ENCODE results near the gene NAALADL2.

NAALADL2 gene

DNA sequence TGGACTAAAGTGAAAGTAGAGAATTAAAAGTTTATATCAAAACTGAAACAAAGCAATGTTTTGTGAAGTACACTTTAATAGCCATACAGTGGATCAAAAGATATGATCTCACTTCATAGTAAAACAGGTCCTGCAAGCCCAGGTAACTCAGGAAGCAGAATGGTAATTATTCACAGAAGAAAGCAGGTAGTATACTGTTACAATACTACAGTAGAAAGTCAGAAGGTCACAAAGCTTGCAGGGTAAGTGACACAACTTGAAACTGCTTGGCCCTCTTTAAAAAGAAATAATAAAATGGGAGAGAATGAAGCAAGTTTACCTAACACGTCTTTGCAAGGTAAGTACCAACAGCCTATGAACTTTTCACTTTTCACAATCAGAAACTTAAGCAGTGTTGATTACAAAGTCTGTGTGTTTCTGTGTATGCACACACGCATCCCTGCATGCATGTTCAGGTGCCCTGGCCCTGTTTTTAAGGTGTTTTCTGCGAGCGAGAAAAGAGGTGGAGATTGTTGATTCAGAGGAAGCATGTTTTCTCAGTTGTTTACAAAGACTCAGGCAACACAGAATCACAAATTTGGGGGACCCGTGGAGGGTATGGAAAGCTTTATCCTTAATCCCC is at the start of gene NAALADL2:
Gene NAALADL2, plus strand, starts transcription at position 221 of the 622 bp plus-strand sequence.
- no peak within 1 kb of the TSS for H3K27ac ChIP-seq (ENCODE audit: low read depth, low read length)
- peaks cover 10% of the 10 kb centered on the region for H3K4me1 ChIP-seq (ENCODE audit: control insufficient read depth, insufficient read depth, low read length)
- H3K36me3 ChIP-seq (ENCODE audit: control insufficient read depth, insufficient read depth, low read length) = no peaks in the 10 kb centered on the region
- no peak within 1 kb of the TSS for H3K4me3 ChIP-seq (ENCODE audit: low read depth, low read length)
- 0 out of 2 replicates have a peak within 1 kb of the TSS, but pooled peaks have one; percentile 18 for H3K9ac ChIP-seq (ENCODE audit: low read depth, low read length)
- no peaks in the 10 kb centered on the region for H3K27me3 ChIP-seq (ENCODE audit: control insufficient read depth, insufficient read depth, low read length)
- no peaks in the 10 kb centered on the region for H3K9me3 ChIP-seq (ENCODE audit: control insufficient read depth, insufficient read depth, low read length)

GRCh38 chr3:174810254-174810653 is 48.9 kb upstream of the NAALADL2 start:
- no peaks in the 10 kb centered on the region for H3K27me3 ChIP-seq (ENCODE audit: control insufficient read depth, insufficient read depth, low read length)
- H3K36me3 ChIP-seq (ENCODE audit: control insufficient read depth, insufficient read depth, low read length) = no peaks in the 10 kb centered on the region
- no peak overlapping the region for H3K27ac ChIP-seq (ENCODE audit: low read depth, low read length)
- H3K4me3 ChIP-seq (ENCODE audit: low read depth, low read length) = no peak overlapping the region
- no peak overlapping the region for H3K9ac ChIP-seq (ENCODE audit: low read depth, low read length)
- no peaks in the 10 kb centered on the region for H3K9me3 ChIP-seq (ENCODE audit: control insufficient read depth, insufficient read depth, low read length)
- H3K4me1 ChIP-seq (ENCODE audit: control insufficient read depth, insufficient read depth, low read length) = no peaks in the 10 kb centered on the region

DNA sequence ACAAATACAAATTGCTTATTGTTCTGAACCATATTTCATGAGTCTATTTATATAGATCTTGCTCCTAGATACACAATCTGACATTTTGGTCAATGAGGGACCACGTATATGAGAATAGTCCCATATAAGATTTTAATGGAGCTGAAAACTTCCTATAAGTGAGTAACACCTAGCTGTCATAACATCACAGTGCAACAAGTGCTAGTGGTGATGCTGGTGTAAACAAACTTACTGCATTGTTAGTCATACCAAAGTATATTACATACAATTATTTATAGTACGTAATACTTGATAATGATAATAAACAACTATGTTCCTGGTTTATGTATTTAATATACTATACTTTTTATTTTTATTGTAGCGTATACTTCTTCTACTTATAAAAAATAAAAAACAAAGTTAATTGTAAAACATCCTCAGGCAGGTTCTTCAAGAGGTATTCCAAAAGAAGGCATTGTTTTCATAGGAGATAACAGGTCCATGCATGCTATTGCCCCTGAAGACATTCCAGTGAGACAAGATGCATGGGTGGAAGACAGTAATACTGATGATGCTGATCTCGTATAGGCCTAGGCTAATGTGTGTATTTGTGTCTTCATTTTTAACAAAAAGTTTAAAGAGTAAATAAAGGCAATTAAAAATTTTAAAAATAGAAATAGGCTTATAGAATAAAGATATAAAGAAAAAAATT is 46.8 kb upstream of the NAALADL2 start:
- Histone ChIP-seq H3K27ac (ENCODE audit: low read depth, low read length) (no peak overlapping the region), H3K4me1 (ENCODE audit: control insufficient read depth, insufficient read depth, low read length) (no peaks in the 10 kb centered on the region), H3K9me3 (ENCODE audit: control insufficient read depth, insufficient read depth, low read length) (no peaks in the 10 kb centered on the region), H3K36me3 (ENCODE audit: control insufficient read depth, insufficient read depth, low read length) (no peaks in the 10 kb centered on the region), H3K9ac (ENCODE audit: low read depth, low read length) (no peak overlapping the region), H3K27me3 (ENCODE audit: control insufficient read depth, insufficient read depth, low read length) (no peaks in the 10 kb centered on the region), H3K4me3 (ENCODE audit: low read depth, low read length) (no peak overlapping the region)

DNA sequence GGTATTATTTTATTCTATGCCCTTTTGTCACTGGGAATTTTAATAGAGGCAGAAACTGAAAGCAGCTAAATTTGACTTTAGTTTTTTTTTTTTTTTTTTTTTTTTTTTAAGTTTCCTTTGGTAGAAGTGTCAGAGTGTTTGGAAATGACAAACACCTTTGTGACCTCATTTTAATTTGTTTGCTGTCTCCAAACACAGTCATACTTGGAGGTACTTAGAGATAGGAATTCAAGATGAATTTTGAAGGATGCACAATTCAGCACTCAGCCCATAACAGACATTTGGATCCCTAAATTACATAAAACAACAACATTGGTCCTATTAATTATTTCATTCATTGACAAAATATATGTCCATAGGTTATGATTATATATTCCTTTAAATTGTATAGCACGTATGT is 43.4 kb upstream of the NAALADL2 start:
- no peaks in the 10 kb centered on the region for H3K9me3 ChIP-seq (ENCODE audit: control insufficient read depth, insufficient read depth, low read length)
- H3K27me3 ChIP-seq (ENCODE audit: control insufficient read depth, insufficient read depth, low read length) = no peaks in the 10 kb centered on the region
- no peaks in the 10 kb centered on the region for H3K4me1 ChIP-seq (ENCODE audit: control insufficient read depth, insufficient read depth, low read length)
- H3K4me3 ChIP-seq (ENCODE audit: low read depth, low read length) = no peak overlapping the region
- no peak overlapping the region for H3K27ac ChIP-seq (ENCODE audit: low read depth, low read length)
- H3K36me3 ChIP-seq (ENCODE audit: control insufficient read depth, insufficient read depth, low read length) = no peaks in the 10 kb centered on the region
- no peak overlapping the region for H3K9ac ChIP-seq (ENCODE audit: low read depth, low read length)

- H3K36me3 ChIP-seq (ENCODE audit: control insufficient read depth, insufficient read depth, low read length) = no peaks in the 10 kb centered on the region
- H3K27me3 ChIP-seq (ENCODE audit: control insufficient read depth, insufficient read depth, low read length) = no peaks in the 10 kb centered on the region
- no peak overlapping the region for H3K4me3 ChIP-seq (ENCODE audit: low read depth, low read length)
- no peak overlapping the region for H3K9ac ChIP-seq (ENCODE audit: low read depth, low read length)
- H3K9me3 ChIP-seq (ENCODE audit: control insufficient read depth, insufficient read depth, low read length) = no peaks in the 10 kb centered on the region
- no peaks in the 10 kb centered on the region for H3K4me1 ChIP-seq (ENCODE audit: control insufficient read depth, insufficient read depth, low read length)
- H3K27ac ChIP-seq (ENCODE audit: low read depth, low read length) = no peak overlapping the region
Observed at GRCh38 chr3:174820885-174821284, 38.2 kb upstream of the NAALADL2 start.

GRCh38 chr3:174821477-174821876 is 37.7 kb upstream of the NAALADL2 start:
- no peak overlapping the region for H3K4me3 ChIP-seq (ENCODE audit: low read depth, low read length)
- no peak overlapping the region for H3K27ac ChIP-seq (ENCODE audit: low read depth, low read length)
- H3K27me3 ChIP-seq (ENCODE audit: control insufficient read depth, insufficient read depth, low read length) = no peaks in the 10 kb centered on the region
- no peaks in the 10 kb centered on the region for H3K9me3 ChIP-seq (ENCODE audit: control insufficient read depth, insufficient read depth, low read length)
- no peaks in the 10 kb centered on the region for H3K36me3 ChIP-seq (ENCODE audit: control insufficient read depth, insufficient read depth, low read length)
- no peak overlapping the region for H3K9ac ChIP-seq (ENCODE audit: low read depth, low read length)
- no peaks in the 10 kb centered on the region for H3K4me1 ChIP-seq (ENCODE audit: control insufficient read depth, insufficient read depth, low read length)

DNA sequence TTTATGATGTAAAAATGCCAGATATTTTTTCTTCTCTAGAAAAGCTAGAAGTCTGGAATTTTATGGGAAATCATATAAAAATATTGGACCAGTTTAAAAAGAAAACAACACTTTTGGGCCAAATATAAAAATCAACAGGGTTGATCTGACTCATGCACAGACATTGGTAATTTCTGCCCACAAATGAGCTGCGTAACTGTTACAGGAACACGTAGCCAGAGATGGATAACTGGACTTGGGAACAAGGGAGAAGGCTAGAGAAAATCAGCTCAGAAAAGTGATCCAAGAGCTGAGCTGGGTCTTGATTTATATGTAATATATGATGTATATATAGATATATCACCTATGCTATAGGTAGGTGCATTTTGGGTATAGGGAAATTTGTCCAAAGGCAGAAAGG is 36.8 kb upstream of the NAALADL2 start:
- H3K4me1 ChIP-seq (ENCODE audit: control insufficient read depth, insufficient read depth, low read length) = no peaks in the 10 kb centered on the region
- H3K36me3 ChIP-seq (ENCODE audit: control insufficient read depth, insufficient read depth, low read length) = no peaks in the 10 kb centered on the region
- no peak overlapping the region for H3K4me3 ChIP-seq (ENCODE audit: low read depth, low read length)
- no peak overlapping the region for H3K9ac ChIP-seq (ENCODE audit: low read depth, low read length)
- no peak overlapping the region for H3K27ac ChIP-seq (ENCODE audit: low read depth, low read length)
- H3K9me3 ChIP-seq (ENCODE audit: control insufficient read depth, insufficient read depth, low read length) = no peaks in the 10 kb centered on the region
- no peaks in the 10 kb centered on the region for H3K27me3 ChIP-seq (ENCODE audit: control insufficient read depth, insufficient read depth, low read length)

- Histone ChIP-seq H3K9me3 (ENCODE audit: control insufficient read depth, insufficient read depth, low read length) (no peaks in the 10 kb centered on the region), H3K4me3 (ENCODE audit: low read depth, low read length) (no peak overlapping the region), H3K27me3 (ENCODE audit: control insufficient read depth, insufficient read depth, low read length) (no peaks in the 10 kb centered on the region), H3K9ac (ENCODE audit: low read depth, low read length) (no peak overlapping the region), H3K4me1 (ENCODE audit: control insufficient read depth, insufficient read depth, low read length) (no peaks in the 10 kb centered on the region), H3K36me3 (ENCODE audit: control insufficient read depth, insufficient read depth, low read length) (no peaks in the 10 kb centered on the region), H3K27ac (ENCODE audit: low read depth, low read length) (no peak overlapping the region)
Observed at GRCh38 chr3:174826069-174826468, 33.1 kb upstream of the NAALADL2 start.

GRCh38 chr3:174844746-174845145 is 14.4 kb upstream of the NAALADL2 start:
- Histone ChIP-seq H3K4me3 (ENCODE audit: low read depth, low read length) (no peak overlapping the region), H3K9ac (ENCODE audit: low read depth, low read length) (no peak overlapping the region), H3K4me1 (ENCODE audit: control insufficient read depth, insufficient read depth, low read length) (peaks cover 16% of the 10 kb centered on the region), H3K27me3 (ENCODE audit: control insufficient read depth, insufficient read depth, low read length) (no peaks in the 10 kb centered on the region), H3K27ac (ENCODE audit: low read depth, low read length) (no peak overlapping the region), H3K9me3 (ENCODE audit: control insufficient read depth, insufficient read depth, low read length) (no peaks in the 10 kb centered on the region), H3K36me3 (ENCODE audit: control insufficient read depth, insufficient read depth, low read length) (no peaks in the 10 kb centered on the region)

- H3K4me1 ChIP-seq (ENCODE audit: control insufficient read depth, insufficient read depth, low read length) = peaks cover 8% of the 10 kb centered on the region
- H3K9me3 ChIP-seq (ENCODE audit: control insufficient read depth, insufficient read depth, low read length) = no peaks in the 10 kb centered on the region
- H3K27me3 ChIP-seq (ENCODE audit: control insufficient read depth, insufficient read depth, low read length) = no peaks in the 10 kb centered on the region
- no peak overlapping the region for H3K9ac ChIP-seq (ENCODE audit: low read depth, low read length)
- H3K4me3 ChIP-seq (ENCODE audit: low read depth, low read length) = no peak overlapping the region
- no peaks in the 10 kb centered on the region for H3K36me3 ChIP-seq (ENCODE audit: control insufficient read depth, insufficient read depth, low read length)
- H3K27ac ChIP-seq (ENCODE audit: low read depth, low read length) = no peak overlapping the region
Observed at GRCh38 chr3:174846055-174846454, 13.1 kb upstream of the NAALADL2 start.

DNA sequence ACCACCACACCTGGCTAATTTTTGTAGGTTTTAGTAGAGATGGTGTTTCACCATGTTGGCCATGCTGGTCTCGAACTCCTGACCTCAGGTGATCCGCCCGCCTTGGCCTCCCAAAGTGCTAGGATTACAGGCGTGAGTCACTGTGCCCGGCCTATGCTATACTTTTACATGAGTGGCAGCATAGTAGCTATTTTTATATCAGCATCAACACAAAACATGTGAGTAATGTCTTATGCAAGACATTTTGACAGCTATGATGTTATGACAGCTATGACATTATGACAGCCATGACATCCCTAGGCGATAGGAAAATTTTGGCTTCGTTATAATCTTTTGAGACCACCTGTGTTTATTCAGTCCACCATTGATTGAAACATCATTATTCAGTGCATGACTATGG is 4.1 kb upstream of the NAALADL2 start:
- Histone ChIP-seq H3K27ac (ENCODE audit: low read depth, low read length) (no peak overlapping the region), H3K4me1 (ENCODE audit: control insufficient read depth, insufficient read depth, low read length) (peaks cover 10% of the 10 kb centered on the region)

More for the DNA sequence above, 4.1 kb upstream of the NAALADL2 start:
- no peak overlapping the region for H3K4me3 ChIP-seq (ENCODE audit: low read depth, low read length)
- H3K36me3 ChIP-seq (ENCODE audit: control insufficient read depth, insufficient read depth, low read length) = no peaks in the 10 kb centered on the region
- H3K9ac ChIP-seq (ENCODE audit: low read depth, low read length) = no peak overlapping the region
- no peaks in the 10 kb centered on the region for H3K27me3 ChIP-seq (ENCODE audit: control insufficient read depth, insufficient read depth, low read length)
- H3K9me3 ChIP-seq (ENCODE audit: control insufficient read depth, insufficient read depth, low read length) = no peaks in the 10 kb centered on the region

Measured in HUES48 (cell line).